ENCODE results near the gene EXOC6B.

Gene EXOC6B

GRCh38 chr2:72745679-72746368, 80.0 kb downstream of the EXOC6B start:
- peak; percentile 76; the same call in 2 of the 3 replicates for ATAC-seq
- TF ChIP-seq ZNF565 (CRISPR knock-in tag; conservative IDR thresholded peaks at IDR 0.05; ENCODE audit: low read depth) (no peak), ZFP30 (CRISPR knock-in tag; IDR thresholded peaks at IDR 0.05) (no peak), TSHZ2 (CRISPR knock-in tag; IDR thresholded peaks at IDR 0.05) (no peak), CSDC2 (CRISPR knock-in tag; IDR thresholded peaks at IDR 0.05) (no peak), ZNF70 (CRISPR knock-in tag; IDR thresholded peaks at IDR 0.05) (no peak), SNAI2 (CRISPR knock-in tag; IDR thresholded peaks at IDR 0.05) (no peak), POU6F1 (CRISPR knock-in tag; IDR thresholded peaks at IDR 0.05; ENCODE audit: borderline replicate concordance, low read depth) (no peak), CSRNP3 (CRISPR knock-in tag; IDR thresholded peaks at IDR 0.05) (no peak), GLIS3 (CRISPR knock-in tag; IDR thresholded peaks at IDR 0.05) (no peak), BACH2 (CRISPR knock-in tag; IDR thresholded peaks at IDR 0.05; ENCODE audit: borderline replicate concordance) (no peak), ESRRG (CRISPR knock-in tag; IDR thresholded peaks at IDR 0.05) (no peak), ZNF8 (CRISPR knock-in tag; IDR thresholded peaks at IDR 0.05) (no peak), TOX (CRISPR knock-in tag; IDR thresholded peaks at IDR 0.05; ENCODE audit: borderline replicate concordance) (no peak), ISL1 (CRISPR knock-in tag; IDR thresholded peaks at IDR 0.05) (no peak)

GRCh38 chr2:72744049-72744448, 81.8 kb downstream of the EXOC6B start:
- no peak for ATAC-seq
- TF ChIP-seq POU6F1 (CRISPR knock-in tag; IDR thresholded peaks at IDR 0.05; ENCODE audit: borderline replicate concordance, low read depth): no peak
- no peak for TF ChIP-seq BACH2 (CRISPR knock-in tag; IDR thresholded peaks at IDR 0.05; ENCODE audit: borderline replicate concordance)
- TF ChIP-seq PATZ1 (CRISPR knock-in tag; IDR thresholded peaks at IDR 0.05; ENCODE audit: borderline replicate concordance): no peak
- TF ChIP-seq RARB (CRISPR knock-in tag; IDR thresholded peaks at IDR 0.05): no peak
- no peak for TF ChIP-seq ISL1 (CRISPR knock-in tag; IDR thresholded peaks at IDR 0.05)
- TF ChIP-seq OSR1 (CRISPR knock-in tag; IDR thresholded peaks at IDR 0.05): no peak
- no peak for TF ChIP-seq ZC3H10 (CRISPR knock-in tag; IDR thresholded peaks at IDR 0.05)
- TF ChIP-seq ARNTL (CRISPR knock-in tag; IDR thresholded peaks at IDR 0.05; ENCODE audit: borderline replicate concordance, low read depth): no peak
- no peak for TF ChIP-seq GLIS3 (CRISPR knock-in tag; IDR thresholded peaks at IDR 0.05)
- TF ChIP-seq TSHZ2 (CRISPR knock-in tag; IDR thresholded peaks at IDR 0.05): no peak
- TF ChIP-seq ZNF8 (CRISPR knock-in tag; IDR thresholded peaks at IDR 0.05): no peak
- no peak for TF ChIP-seq CSRNP3 (CRISPR knock-in tag; IDR thresholded peaks at IDR 0.05)
- TF ChIP-seq CREB5 (CRISPR knock-in tag; IDR thresholded peaks at IDR 0.05; ENCODE audit: low read depth): no peak
- TF ChIP-seq ESRRG (CRISPR knock-in tag; IDR thresholded peaks at IDR 0.05): no peak
- no peak for TF ChIP-seq TCF4 (CRISPR knock-in tag; IDR thresholded peaks at IDR 0.05; ENCODE audit: borderline replicate concordance)
- TF ChIP-seq SNAI2 (CRISPR knock-in tag; IDR thresholded peaks at IDR 0.05): no peak

Measured in SK-N-SH treated with all-trans-retinoic acid at 6 μM for 48 hours (cell line).